Duodenal mucosa (tissue), 2 donors: ENCODE data around the gene RREB1.

Source experiments
- H3K27ac ChIP-seq: one replicate; pipeline ENCODE4 v1.7.0; 2013; ENCODE audit warnings: low read depth, low read length
- H3K27me3 ChIP-seq, 2 donors: one replicate each; pipeline ENCODE4 v1.7.0; 2013; ENCODE audit warnings: low read length in 2 of 2, control low read depth in 1 of 2; ENCODE audit not compliant: insufficient read depth in 2 of 2, control insufficient read depth in 1 of 2
- H3K36me3 ChIP-seq, 2 donors: one replicate each; pipeline ENCODE4 v1.7.0; 2013; ENCODE audit warnings: low read length in 2 of 2, control low read depth in 1 of 2; ENCODE audit not compliant: insufficient read depth in 2 of 2, control insufficient read depth in 1 of 2
- H3K4me1 ChIP-seq, 2 donors: one replicate each; pipeline ENCODE4 v1.7.0; 2013; ENCODE audit warnings: low read length in 2 of 2, control low read depth in 1 of 2; ENCODE audit not compliant: insufficient read depth in 2 of 2, control insufficient read depth in 1 of 2
- H3K4me3 ChIP-seq, 2 donors: one replicate each; pipeline ENCODE4 v1.7.0; 2013; ENCODE audit warnings: low read length in 2 of 2, low read depth in 1 of 2
- H3K9ac ChIP-seq, 2 donors: one replicate each; pipeline ENCODE4 v1.7.0; 2013; ENCODE audit warnings: low read length in 2 of 2, low read depth in 1 of 2
- H3K9me3 ChIP-seq, 2 donors: one replicate each; pipeline ENCODE4 v1.7.0; 2013; ENCODE audit warnings: low read length in 2 of 2, control low read depth in 1 of 2; ENCODE audit not compliant: control insufficient read depth in 1 of 2

RREB1 gene

GRCh38 chr6:7216941-7217621 is 109.3 kb downstream of the RREB1 start:
- Histone ChIP-seq H3K27me3 (no peaks in the 10 kb centered on the region), H3K9ac (no peak overlapping the region), H3K4me1 (peaks cover 0 to 10% of the 10 kb centered on the region in 2 donors), H3K4me3 (no peak overlapping the region), H3K36me3 (peaks cover 42 to 84% of the 10 kb centered on the region in 2 donors), H3K27ac (no peak overlapping the region), H3K9me3 (no peaks in the 10 kb centered on the region)

- Histone ChIP-seq H3K9me3 (no peaks in the 10 kb centered on the region), H3K36me3 (peaks cover 33 to 81% of the 10 kb centered on the region in 2 donors), H3K27me3 (no peaks in the 10 kb centered on the region), H3K4me3 (no peak overlapping the region), H3K9ac (no peak overlapping the region), H3K27ac (no peak overlapping the region), H3K4me1 (peaks cover 0 to 10% of the 10 kb centered on the region in 2 donors)
Measured at GRCh38 chr6:7218406-7218988, 110.7 kb downstream of the RREB1 start.

DNA sequence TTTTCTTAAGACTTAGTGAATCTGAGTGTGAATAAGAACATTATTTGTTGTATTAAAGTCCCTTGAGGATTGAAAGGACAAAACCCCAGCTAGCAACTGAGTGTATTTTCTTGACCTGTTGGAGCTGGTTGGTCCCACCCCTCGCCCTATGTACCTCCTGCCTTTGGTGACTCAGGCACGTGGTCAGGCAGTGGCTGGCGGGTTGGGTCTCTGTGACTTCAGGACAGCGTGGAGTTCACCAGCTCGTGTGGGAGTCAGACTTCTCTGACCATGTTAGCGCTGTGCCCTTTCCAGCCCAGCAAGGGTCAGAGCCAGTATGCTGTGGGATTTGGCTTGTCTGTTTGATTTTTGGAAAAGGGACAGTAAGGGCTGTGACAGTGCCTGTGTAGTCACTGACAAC is 111.5 kb downstream of the RREB1 start:
- Histone ChIP-seq H3K36me3 (peaks cover 25 to 75% of the 10 kb centered on the region in 2 donors), H3K4me3 (no peak overlapping the region), H3K9me3 (no peaks in the 10 kb centered on the region), H3K27ac (no peak overlapping the region), H3K27me3 (no peaks in the 10 kb centered on the region), H3K9ac (no peak overlapping the region), H3K4me1 (peaks cover 0 to 10% of the 10 kb centered on the region in 2 donors)

DNA sequence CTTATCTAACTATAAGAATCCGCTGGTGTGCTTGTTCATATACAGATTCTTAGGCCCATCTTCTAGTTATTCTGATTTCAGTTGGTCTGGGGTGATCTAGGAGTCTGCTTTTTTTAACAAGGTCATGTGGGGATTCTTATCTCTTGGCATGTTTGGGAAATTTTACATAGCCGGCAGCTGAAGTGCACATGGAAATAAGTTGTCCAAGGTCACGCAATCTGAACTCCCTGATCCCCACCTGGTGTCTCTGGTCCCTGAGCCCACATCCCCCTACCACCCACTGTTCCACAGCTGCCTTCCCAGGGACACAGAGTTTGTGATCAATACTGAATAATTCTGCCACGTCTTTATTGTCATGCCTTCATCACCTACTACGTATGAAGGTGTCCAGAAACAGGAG is 114.4 kb downstream of the RREB1 start:
- Histone ChIP-seq H3K4me3 (no peak overlapping the region), H3K9ac (no peak overlapping the region), H3K4me1 (peaks cover 0 to 10% of the 10 kb centered on the region in 2 donors), H3K36me3 (peaks cover 32 to 74% of the 10 kb centered on the region in 2 donors), H3K27ac (no peak overlapping the region), H3K27me3 (no peaks in the 10 kb centered on the region), H3K9me3 (no peaks in the 10 kb centered on the region)

DNA sequence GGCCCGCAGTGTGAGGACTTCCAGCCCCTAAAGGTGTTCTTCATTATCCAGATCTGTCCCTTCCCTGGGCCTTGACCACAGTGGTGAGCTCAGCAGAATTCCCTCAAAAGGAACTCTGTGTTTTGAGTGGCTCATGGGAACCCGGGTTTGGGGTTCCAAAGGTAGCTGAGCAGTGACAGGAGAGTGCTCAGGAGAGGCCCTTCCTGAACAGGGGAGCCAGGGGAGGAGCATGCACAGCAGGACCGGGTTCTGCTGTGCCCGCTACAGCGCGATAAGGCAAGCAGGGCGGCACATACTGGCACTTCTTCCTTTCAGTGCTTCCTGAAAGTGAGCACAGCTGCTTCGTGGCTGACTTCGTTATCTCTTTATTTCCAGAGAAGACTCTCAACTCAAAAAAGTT is 117.0 kb downstream of the RREB1 start:
- Histone ChIP-seq H3K4me3 (no peak overlapping the region), H3K27me3 (no peaks in the 10 kb centered on the region), H3K9me3 (no peaks in the 10 kb centered on the region), H3K27ac (no peak overlapping the region), H3K9ac (no peak overlapping the region), H3K36me3 (peaks cover 23 to 80% of the 10 kb centered on the region in 2 donors), H3K4me1 (peaks cover 0 to 4% of the 10 kb centered on the region in 2 donors)

DNA sequence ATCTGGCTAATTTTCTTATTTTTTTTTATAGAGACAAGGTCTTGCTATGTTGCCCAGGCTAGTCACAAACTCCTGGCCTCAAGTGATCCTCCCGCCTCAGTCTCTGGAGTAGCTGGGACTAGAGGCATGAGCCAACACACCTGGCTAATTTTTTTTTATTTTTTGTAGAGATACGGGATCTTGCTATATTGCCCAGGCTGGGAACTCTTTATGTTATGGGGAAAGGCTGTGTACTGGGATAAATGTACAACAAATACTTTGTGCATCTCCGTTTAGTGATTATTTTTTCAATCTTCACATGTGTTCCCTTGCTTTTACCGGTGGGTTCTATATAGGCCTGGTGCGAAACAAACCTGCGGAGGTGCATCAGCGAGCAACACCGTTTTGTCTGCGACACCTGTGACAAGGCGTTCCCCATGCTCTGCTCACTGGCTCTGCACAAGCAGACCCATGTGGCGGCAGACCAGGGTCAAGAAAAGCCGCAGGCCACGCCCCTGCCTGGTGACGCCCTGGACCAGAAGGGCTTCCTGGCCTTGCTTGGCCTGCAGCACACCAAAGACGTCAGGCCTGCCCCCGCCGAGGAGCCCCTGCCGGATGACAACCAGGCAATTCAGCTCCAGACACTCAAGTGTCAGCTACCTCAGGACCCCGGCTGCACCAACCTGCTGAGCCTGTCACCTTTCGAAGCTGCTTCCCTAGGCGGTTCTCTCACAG is 121.1 kb downstream of the RREB1 start:
- Histone ChIP-seq H3K9me3 (no peaks in the 10 kb centered on the region), H3K36me3 (peaks cover 43 to 83% of the 10 kb centered on the region in 2 donors), H3K9ac (no peak overlapping the region), H3K27ac (no peak overlapping the region), H3K4me3 (no peak overlapping the region), H3K4me1 (peaks cover 4 to 8% of the 10 kb centered on the region in 2 donors), H3K27me3 (no peaks in the 10 kb centered on the region)

DNA sequence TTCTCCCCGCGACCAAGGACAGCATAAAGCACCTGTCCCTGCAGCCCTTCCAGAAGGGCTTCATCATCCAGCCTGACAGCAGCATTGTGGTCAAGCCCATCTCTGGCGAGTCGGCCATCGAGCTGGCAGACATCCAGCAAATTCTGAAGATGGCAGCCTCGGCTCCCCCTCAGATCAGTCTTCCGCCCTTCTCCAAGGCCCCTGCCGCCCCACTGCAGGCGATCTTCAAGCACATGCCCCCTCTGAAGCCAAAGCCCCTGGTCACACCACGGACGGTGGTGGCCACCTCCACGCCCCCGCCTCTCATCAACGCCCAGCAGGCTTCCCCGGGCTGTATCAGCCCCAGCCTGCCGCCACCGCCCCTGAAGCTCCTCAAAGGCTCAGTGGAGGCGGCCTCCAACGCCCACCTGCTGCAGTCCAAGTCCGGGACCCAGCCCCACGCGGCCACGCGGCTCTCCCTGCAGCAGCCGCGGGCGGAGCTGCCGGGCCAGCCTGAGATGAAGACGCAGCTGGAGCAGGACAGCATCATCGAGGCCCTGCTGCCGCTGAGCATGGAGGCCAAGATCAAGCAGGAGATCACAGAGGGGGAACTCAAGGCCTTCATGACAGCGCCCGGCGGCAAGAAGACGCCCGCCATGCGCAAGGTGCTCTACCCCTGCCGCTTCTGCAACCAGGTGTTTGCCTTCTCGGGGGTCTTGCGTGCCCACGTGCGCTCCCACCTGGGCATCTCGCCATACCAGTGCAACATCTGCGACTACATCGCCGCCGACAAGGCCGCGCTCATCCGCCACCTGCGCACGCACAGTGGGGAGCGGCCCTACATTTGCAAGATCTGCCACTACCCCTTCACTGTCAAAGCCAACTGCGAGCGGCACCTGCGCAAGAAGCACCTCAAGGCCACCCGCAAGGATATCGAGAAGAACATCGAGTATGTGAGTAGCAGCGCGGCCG is 121.9 kb downstream of the RREB1 start:
- no peaks in the 10 kb centered on the region for H3K9me3 ChIP-seq
- no peak overlapping the region for H3K27ac ChIP-seq
- H3K9ac ChIP-seq = no peak overlapping the region
- peaks cover 45 to 86% of the 10 kb centered on the region in 2 donors for H3K36me3 ChIP-seq
- H3K4me3 ChIP-seq = no peak overlapping the region
- H3K4me1 ChIP-seq = peaks cover 8 to 11% of the 10 kb centered on the region in 2 donors
- no peaks in the 10 kb centered on the region for H3K27me3 ChIP-seq

DNA sequence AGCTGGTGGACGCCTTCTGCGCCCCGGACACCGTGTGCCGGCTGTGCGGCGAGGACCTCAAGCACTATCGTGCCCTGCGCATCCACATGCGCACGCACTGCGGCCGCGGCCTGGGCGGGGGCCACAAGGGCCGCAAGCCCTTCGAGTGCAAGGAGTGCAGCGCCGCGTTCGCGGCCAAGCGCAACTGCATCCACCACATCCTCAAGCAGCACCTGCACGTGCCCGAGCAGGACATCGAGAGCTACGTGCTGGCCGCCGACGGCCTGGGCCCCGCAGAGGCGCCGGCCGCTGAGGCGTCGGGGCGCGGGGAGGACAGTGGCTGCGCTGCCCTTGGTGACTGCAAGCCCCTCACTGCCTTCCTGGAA is 122.5 kb downstream of the RREB1 start:
- H3K27me3 ChIP-seq = no peaks in the 10 kb centered on the region
- H3K4me3 ChIP-seq = no peak overlapping the region
- no peak overlapping the region for H3K27ac ChIP-seq
- no peaks in the 10 kb centered on the region for H3K9me3 ChIP-seq
- peaks cover 49 to 86% of the 10 kb centered on the region in 2 donors for H3K36me3 ChIP-seq
- peaks cover 11 to 15% of the 10 kb centered on the region in 2 donors for H3K4me1 ChIP-seq
- no peak overlapping the region for H3K9ac ChIP-seq

- Histone ChIP-seq H3K9me3 (no peaks in the 10 kb centered on the region), H3K27ac (no peak overlapping the region), H3K4me3 (no peak overlapping the region), H3K9ac (no peak overlapping the region), H3K4me1 (peaks cover 19 to 23% of the 10 kb centered on the region in 2 donors), H3K27me3 (no peaks in the 10 kb centered on the region), H3K36me3 (peaks cover 41 to 86% of the 10 kb centered on the region in 2 donors)
Measured at GRCh38 chr6:7230956-7231713, 123.4 kb downstream of the RREB1 start.
